Nasal cavity respiratory epithelium epithelial cell of viscerocranial mucosa (primary cell): ENCODE results near the gene IL18BP. TPM values are rescaled to one million over a fixed set of nuclear protein-coding genes. Genes with fewer than 3 reads are reported as not detected.

Experiments
- total RNA-seq: library from RNA; depleted of rRNA; stranded (reverse); fragments of >200 nt; gene quantifications from 2 replicates; pipeline ENCODE4 v1.2.3, GENCODE V29; 2014

IL18BP gene
- 0.68 and 3.2 TPM in 2 replicates for total RNA-seq

GRCh38 chr11:71998649-71999310, at the start of gene IL18BP:
TSS of gene IL18BP (plus strand) at chr11:71998909. CDS start at chr11:71999985, 1,076 bp downstream.

Other genes starting within 250 kb of the IL18BP start
- gene DEFB108B, start 165.7 kb upstream of the IL18BP start, total RNA-seq, result not detected in 2 replicates
- gene DEFB131B, start 120.5 kb upstream of the IL18BP start, total RNA-seq, result not detected in 2 replicates
- gene XNDC1N, start 70.3 kb upstream of the IL18BP start, total RNA-seq, result 4.8 and 7.0 TPM in 2 replicates
- gene RNF121, start 69.9 kb upstream of the IL18BP start, total RNA-seq, result 23.6 and 43.9 TPM in 2 replicates
- 124 and 151 TPM in 2 replicates for gene NUMA1, start 81.6 kb downstream of the IL18BP start, total RNA-seq
- 2.7 and 3.1 TPM in 2 replicates for gene LRRC51, start 81.9 kb downstream of the IL18BP start, total RNA-seq
- 101 and 137 TPM in 2 replicates for gene LAMTOR1, start 104.4 kb downstream of the IL18BP start, total RNA-seq
- gene TOMT, start 107.0 kb downstream of the IL18BP start, total RNA-seq, result not detected in 2 replicates
- gene ANAPC15, start 113.8 kb downstream of the IL18BP start, total RNA-seq, result 23.9 and 29.9 TPM in 2 replicates
- gene FOLR3, start 136.8 kb downstream of the IL18BP start, total RNA-seq, result 19.7 and 23.6 TPM in 2 replicates
- gene FOLR1, start 193.2 kb downstream of the IL18BP start, total RNA-seq, result 4.7 TPM in 1 of 2 replicates, not detected in the other
- gene FOLR2, start 217.9 kb downstream of the IL18BP start, total RNA-seq, result not detected in 2 replicates
- gene INPPL1, start 225.9 kb downstream of the IL18BP start, total RNA-seq, result 21.9 and 57.9 TPM in 2 replicates
- not detected in 2 replicates for gene PHOX2A, start 245.3 kb downstream of the IL18BP start, total RNA-seq